ENCODE results near the gene HELLS.

DNA sequence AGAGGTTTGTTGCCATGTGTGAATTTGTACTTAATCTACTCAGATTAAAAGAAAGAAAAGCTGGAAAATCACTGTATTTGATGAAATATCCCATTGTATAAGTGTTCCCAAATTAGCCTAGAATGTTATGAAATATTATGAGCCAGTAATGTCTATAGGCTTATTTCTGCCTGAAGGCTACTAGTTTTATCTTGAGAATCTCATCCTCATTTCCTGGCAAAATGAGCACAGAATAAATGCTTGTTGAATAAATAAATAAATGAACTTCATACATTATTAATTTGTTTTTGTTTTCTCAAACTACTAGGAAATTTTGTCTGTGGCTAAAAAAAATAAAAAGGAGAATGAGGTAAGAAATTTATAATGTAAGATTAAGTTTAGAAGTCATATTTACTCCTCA, 25.5 kb downstream of the HELLS start:
- TF ChIP-seq, protein P1, sequence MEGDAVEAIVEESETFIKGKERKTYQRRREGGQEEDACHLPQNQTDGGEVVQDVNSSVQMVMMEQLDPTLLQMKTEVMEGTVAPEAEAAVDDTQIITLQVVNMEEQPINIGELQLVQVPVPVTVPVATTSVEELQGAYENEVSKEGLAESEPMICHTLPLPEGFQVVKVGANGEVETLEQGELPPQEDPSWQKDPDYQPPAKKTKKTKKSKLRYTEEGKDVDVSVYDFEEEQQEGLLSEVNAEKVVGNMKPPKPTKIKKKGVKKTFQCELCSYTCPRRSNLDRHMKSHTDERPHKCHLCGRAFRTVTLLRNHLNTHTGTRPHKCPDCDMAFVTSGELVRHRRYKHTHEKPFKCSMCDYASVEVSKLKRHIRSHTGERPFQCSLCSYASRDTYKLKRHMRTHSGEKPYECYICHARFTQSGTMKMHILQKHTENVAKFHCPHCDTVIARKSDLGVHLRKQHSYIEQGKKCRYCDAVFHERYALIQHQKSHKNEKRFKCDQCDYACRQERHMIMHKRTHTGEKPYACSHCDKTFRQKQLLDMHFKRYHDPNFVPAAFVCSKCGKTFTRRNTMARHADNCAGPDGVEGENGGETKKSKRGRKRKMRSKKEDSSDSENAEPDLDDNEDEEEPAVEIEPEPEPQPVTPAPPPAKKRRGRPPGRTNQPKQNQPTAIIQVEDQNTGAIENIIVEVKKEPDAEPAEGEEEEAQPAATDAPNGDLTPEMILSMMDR (conservative IDR thresholded peaks at IDR 0.05; ENCODE audit: low read depth in 2 of 2), result no peak
- TF ChIP-seq CREB1 (CRISPR knock-in tag; IDR thresholded peaks at IDR 0.05; ENCODE audit: low read depth) (no peak), POLR2AphosphoS5 (IDR thresholded peaks at IDR 0.05; ENCODE audit: low read depth) (no peak)

All from GM23338 (cell line).